HG03135 (cell line): ENCODE results near the gene ETNPPL.

Experiments used
- ATAC-seq: cut with Tn5 transposase; IDR thresholded peaks from one replicate; pipeline ENCODE4 v1.9.1; 2021; ENCODE audit warnings: mild to moderate bottlenecking, moderate library complexity; ENCODE audit not compliant: unreplicated experiment

ETNPPL gene

GRCh38 chr4:108762559-108763225 lies at the start of gene ETNPPL:
ETNPPL (minus strand) TSS chr4:108763053; CDS start chr4:108762898, 155 bp downstream.
- ATAC-seq, result no peak

- no peak for ATAC-seq
Measured at GRCh38 chr4:108811486-108811885, 48.6 kb upstream of the ETNPPL start.

GRCh38 chr4:108810087-108810486 lies 47.2 kb upstream of the ETNPPL start:
- ATAC-seq, result no peak

GRCh38 chr4:108804648-108805273 lies 41.9 kb upstream of the ETNPPL start:
- ATAC-seq, result no peak

DNA sequence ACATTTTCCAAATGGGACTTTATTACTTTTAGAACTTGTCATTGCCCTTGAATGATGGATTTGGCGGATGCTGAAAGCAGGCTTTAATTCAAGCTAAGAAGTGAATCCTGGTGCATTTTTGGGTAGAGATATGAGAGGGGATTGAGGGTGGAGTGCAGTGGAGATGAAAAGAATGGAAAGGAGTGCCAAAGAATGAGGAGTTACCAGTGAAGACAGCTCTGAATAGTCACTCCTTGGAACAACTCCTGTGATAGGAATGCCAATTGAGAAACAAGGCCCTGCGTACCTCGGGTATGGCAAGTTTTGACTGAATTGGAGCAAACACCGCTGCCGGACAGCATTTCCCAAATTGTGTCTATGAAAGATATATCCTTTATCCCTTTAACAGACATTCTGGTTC lies 36.5 kb upstream of the ETNPPL start:
- ATAC-seq, result no peak

GRCh38 chr4:108796173-108796572 lies 33.3 kb upstream of the ETNPPL start:
- ATAC-seq, result no peak

- no peak for ATAC-seq
Measured at GRCh38 chr4:108795733-108796132, 32.9 kb upstream of the ETNPPL start.

GRCh38 chr4:108794136-108794535 lies 31.3 kb upstream of the ETNPPL start:
- no peak for ATAC-seq

DNA sequence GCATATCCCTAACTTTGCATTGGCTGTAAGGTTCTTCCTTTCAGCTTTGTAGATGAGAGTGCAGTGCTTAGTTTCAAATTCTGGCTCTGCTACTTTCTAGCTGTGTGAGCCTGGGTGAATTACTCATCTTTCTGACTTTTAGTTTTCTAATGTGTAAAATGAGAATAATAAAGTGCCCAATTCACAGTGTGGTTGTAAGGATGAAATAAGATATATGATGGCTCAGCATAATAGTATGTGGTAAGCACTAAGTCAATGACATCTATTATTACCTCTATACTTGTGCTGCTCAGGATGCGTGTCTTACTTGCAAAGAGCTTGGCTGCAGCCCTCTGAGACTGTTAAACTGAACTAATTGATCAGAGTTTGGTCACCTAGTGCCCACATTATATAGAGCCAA lies 30.6 kb upstream of the ETNPPL start:
- no peak for ATAC-seq

GRCh38 chr4:108788731-108789130 lies 25.9 kb upstream of the ETNPPL start:
- ATAC-seq, result no peak

GRCh38 chr4:108787724-108788123 lies 24.9 kb upstream of the ETNPPL start:
- ATAC-seq, result no peak

DNA sequence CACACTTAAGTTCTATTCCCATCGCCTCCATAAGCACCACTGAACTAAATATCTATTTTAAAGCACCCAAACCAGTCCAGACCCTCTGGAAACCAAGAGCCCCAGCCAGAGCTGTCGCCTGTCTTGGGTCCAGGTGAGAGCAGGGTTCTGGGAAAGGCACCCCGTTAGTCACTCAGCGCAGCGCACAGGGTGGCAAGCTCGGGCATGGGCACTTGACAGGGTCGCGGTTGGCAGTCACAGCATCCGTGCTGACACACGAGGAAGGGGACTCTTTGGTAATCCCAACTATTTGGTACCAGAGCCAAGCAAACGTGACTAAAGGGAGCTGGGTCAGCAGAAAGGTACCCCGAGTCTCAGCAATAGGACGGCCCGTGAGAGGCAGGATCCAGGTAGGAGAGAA lies 24.3 kb upstream of the ETNPPL start:
- ATAC-seq, result no peak

DNA sequence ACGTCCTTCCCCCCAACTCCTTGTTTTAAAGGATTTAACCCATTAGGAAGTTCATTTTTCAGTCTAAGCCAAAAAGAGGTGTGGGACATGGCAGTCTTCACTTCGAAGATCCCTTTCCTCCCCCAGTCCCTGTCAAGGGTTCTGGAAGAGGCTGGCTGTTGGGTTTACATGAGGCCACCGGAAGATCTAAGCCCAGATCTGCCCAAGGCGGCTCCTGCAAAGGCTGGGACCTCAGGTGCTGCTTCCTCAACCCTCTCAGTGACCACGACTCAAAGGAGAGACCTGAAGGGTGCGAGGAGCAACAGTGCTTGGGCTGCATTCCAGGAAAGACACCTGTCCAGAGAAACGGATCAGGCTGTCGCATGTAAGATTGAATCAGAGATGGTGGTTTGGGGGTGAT lies 23.5 kb upstream of the ETNPPL start:
- ATAC-seq, result no peak

GRCh38 chr4:108783665-108784463 lies 21.0 kb upstream of the ETNPPL start:
- no peak for ATAC-seq

DNA sequence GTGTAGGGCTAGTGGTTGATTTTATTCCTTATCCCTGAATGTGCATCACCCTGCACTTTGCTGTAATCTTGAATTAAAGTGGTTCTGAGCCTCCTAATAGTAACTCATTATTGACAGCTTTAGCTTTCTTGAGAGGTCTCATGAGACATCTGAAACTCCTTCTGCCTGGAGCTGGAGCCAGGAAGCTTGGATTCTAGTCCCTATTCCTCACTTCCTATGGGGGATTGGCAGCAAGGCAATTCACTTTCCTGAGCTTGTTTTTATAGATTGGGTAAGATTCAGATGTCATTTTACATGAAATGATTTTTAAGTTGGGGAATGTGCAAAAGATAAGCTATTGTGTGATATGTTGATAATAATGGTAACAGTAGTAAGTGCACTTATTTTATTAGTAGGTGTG lies 17.1 kb upstream of the ETNPPL start:
- no peak for ATAC-seq

DNA sequence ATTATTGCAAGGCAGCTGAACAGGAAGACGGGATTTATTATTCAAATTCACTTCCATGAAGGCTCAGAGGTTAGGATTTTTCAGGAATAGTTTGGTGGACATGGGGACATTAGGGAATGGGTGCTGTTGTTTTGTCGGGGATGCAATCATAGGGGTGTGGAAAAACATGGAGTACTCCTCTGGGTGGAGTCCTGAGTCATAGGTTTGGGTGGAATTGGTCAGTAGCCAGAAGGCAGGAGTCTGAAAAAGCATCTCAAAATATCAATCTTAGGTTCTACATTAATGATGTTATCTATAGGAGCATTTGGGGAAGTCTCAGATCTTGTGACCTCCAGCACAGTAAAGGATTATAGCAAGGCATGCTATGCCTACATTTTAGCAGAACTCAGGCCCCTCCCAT lies 14.5 kb upstream of the ETNPPL start:
- ATAC-seq, result no peak

- ATAC-seq, result no peak
Measured at GRCh38 chr4:108775921-108776320, 13.1 kb upstream of the ETNPPL start.

GRCh38 chr4:108774809-108775530 lies 12.1 kb upstream of the ETNPPL start:
- ATAC-seq, result no peak

- no peak for ATAC-seq
Measured at GRCh38 chr4:108772402-108772801, 9.5 kb upstream of the ETNPPL start.

DNA sequence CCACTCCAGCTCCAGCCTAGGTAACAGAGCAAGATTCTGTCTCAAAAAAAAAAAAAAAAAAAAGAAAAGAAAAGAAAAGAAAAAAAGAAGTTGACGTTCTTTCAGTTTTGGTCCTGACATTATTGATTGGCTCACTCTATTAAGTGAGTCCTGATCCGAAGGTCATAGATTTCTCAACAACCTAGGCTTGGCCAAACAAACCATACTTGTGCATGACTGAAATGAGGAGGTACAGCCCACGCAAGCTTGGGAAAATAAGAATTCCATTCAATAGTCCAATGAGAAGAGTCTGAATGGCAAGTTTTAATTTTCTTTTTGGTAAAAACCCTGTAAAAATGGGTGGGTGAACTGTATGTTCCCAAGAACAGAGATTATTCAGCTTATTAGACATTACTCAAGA lies 3.2 kb upstream of the ETNPPL start:
- ATAC-seq, result no peak

- ATAC-seq, result no peak
Measured at GRCh38 chr4:108763986-108764385, 1.1 kb upstream of the ETNPPL start.
